HG03521 (cell line): Measurements from ENCODE around the gene KCTD5.

Source experiments
- ATAC-seq: cut with Tn5 transposase; IDR thresholded peaks from one replicate; pipeline ENCODE4 v1.9.1; 2021; ENCODE audit warnings: mild to moderate bottlenecking, moderate library complexity; ENCODE audit not compliant: unreplicated experiment

KCTD5 gene

GRCh38 chr16:2748757-2749455 lies 66.6 kb downstream of the KCTD5 start:
- ATAC-seq: no peak

GRCh38 chr16:2749476-2749875 lies 67.2 kb downstream of the KCTD5 start:
- ATAC-seq: no peak

- no peak for ATAC-seq
Observed at GRCh38 chr16:2749936-2750335, 67.6 kb downstream of the KCTD5 start.

GRCh38 chr16:2751577-2752034 lies 69.3 kb downstream of the KCTD5 start:
- peak; percentile 31 for ATAC-seq

- ATAC-seq: peak; percentile 81
Observed at GRCh38 chr16:2752035-2752849, 69.9 kb downstream of the KCTD5 start, which contains the start of gene SRRM2. Gene SRRM2 (plus strand): TSS chr16:2752638. CDS start chr16:2756365, 3,727 bp downstream.

GRCh38 chr16:2752850-2753732 lies 70.8 kb downstream of the KCTD5 start:
- ATAC-seq: peak; percentile 44

- ATAC-seq: no peak
Observed at GRCh38 chr16:2753733-2754020, 71.4 kb downstream of the KCTD5 start.

- ATAC-seq: no peak
Observed at GRCh38 chr16:2755158-2755557, 72.8 kb downstream of the KCTD5 start.

- no peak for ATAC-seq
Observed at GRCh38 chr16:2756288-2757015, 74.1 kb downstream of the KCTD5 start.

- no peak for ATAC-seq
Observed at GRCh38 chr16:2757344-2757743, 75.0 kb downstream of the KCTD5 start.
